Measurements from ENCODE around the gene DDX47.

DDX47 gene

GRCh38 chr12:12813120-12814101 is at the start of gene DDX47:
DDX47 (plus strand) TSS chr12:12813346; CDS start chr12:12813368, 22 bp downstream.
- TF ChIP-seq CSDC2 (CRISPR knock-in tag; IDR thresholded peaks at IDR 0.05) (no peak), ZC3H10 (CRISPR knock-in tag; IDR thresholded peaks at IDR 0.05) (no peak), SNAI2 (CRISPR knock-in tag; IDR thresholded peaks at IDR 0.05) (0 out of 2 replicates have a peak, but pooled peaks have one; percentile 27), TOX (CRISPR knock-in tag; IDR thresholded peaks at IDR 0.05; ENCODE audit: borderline replicate concordance) (no peak)
- ATAC-seq = peak; percentile 99

GRCh38 chr12:12764824-12765223 is 48.3 kb upstream of the DDX47 start:
- peak; percentile 31; the same call in 1 of the 3 replicates for ATAC-seq
- TF ChIP-seq ZNF70 (CRISPR knock-in tag; IDR thresholded peaks at IDR 0.05) (no peak), PATZ1 (CRISPR knock-in tag; IDR thresholded peaks at IDR 0.05; ENCODE audit: borderline replicate concordance) (no peak), ZFP30 (CRISPR knock-in tag; IDR thresholded peaks at IDR 0.05) (no peak), ZNF565 (CRISPR knock-in tag; conservative IDR thresholded peaks at IDR 0.05; ENCODE audit: low read depth) (no peak), ZC3H10 (CRISPR knock-in tag; IDR thresholded peaks at IDR 0.05) (no peak), TSHZ2 (CRISPR knock-in tag; IDR thresholded peaks at IDR 0.05) (no peak), RARB (CRISPR knock-in tag; IDR thresholded peaks at IDR 0.05) (no peak), TCF4 (CRISPR knock-in tag; IDR thresholded peaks at IDR 0.05; ENCODE audit: borderline replicate concordance) (no peak), TOX (CRISPR knock-in tag; IDR thresholded peaks at IDR 0.05; ENCODE audit: borderline replicate concordance) (no peak)

- ATAC-seq = no peak
- TF ChIP-seq OSR1 (CRISPR knock-in tag; IDR thresholded peaks at IDR 0.05) = no peak
- no peak for TF ChIP-seq ISL1 (CRISPR knock-in tag; IDR thresholded peaks at IDR 0.05)
- TF ChIP-seq POU6F1 (CRISPR knock-in tag; IDR thresholded peaks at IDR 0.05; ENCODE audit: borderline replicate concordance, low read depth) = no peak
- TF ChIP-seq ESRRG (CRISPR knock-in tag; IDR thresholded peaks at IDR 0.05) = no peak
- TF ChIP-seq ZNF565 (CRISPR knock-in tag; conservative IDR thresholded peaks at IDR 0.05; ENCODE audit: low read depth) = no peak
- no peak for TF ChIP-seq ZFP3 (CRISPR knock-in tag; IDR thresholded peaks at IDR 0.05)
- TF ChIP-seq BACH2 (CRISPR knock-in tag; IDR thresholded peaks at IDR 0.05; ENCODE audit: borderline replicate concordance) = no peak
Observed at GRCh38 chr12:12770262-12770661, 42.9 kb upstream of the DDX47 start.

- ATAC-seq = no peak
- TF ChIP-seq CSDC2 (CRISPR knock-in tag; IDR thresholded peaks at IDR 0.05) (no peak), CREB5 (CRISPR knock-in tag; IDR thresholded peaks at IDR 0.05; ENCODE audit: low read depth) (no peak), SNAI2 (CRISPR knock-in tag; IDR thresholded peaks at IDR 0.05) (no peak), ZNF8 (CRISPR knock-in tag; IDR thresholded peaks at IDR 0.05) (no peak), BACH2 (CRISPR knock-in tag; IDR thresholded peaks at IDR 0.05; ENCODE audit: borderline replicate concordance) (no peak), PPARA (CRISPR knock-in tag; IDR thresholded peaks at IDR 0.05; ENCODE audit: borderline replicate concordance) (no peak), ISL1 (CRISPR knock-in tag; IDR thresholded peaks at IDR 0.05) (no peak), POU6F1 (CRISPR knock-in tag; IDR thresholded peaks at IDR 0.05; ENCODE audit: borderline replicate concordance, low read depth) (no peak), TCF4 (CRISPR knock-in tag; IDR thresholded peaks at IDR 0.05; ENCODE audit: borderline replicate concordance) (no peak), PATZ1 (CRISPR knock-in tag; IDR thresholded peaks at IDR 0.05; ENCODE audit: borderline replicate concordance) (no peak), ZFP3 (CRISPR knock-in tag; IDR thresholded peaks at IDR 0.05) (no peak), ZC3H10 (CRISPR knock-in tag; IDR thresholded peaks at IDR 0.05) (no peak)
Observed at GRCh38 chr12:12774791-12775190, 38.4 kb upstream of the DDX47 start.
